HepG2 (cell line): ENCODE results near the gene FXR2. TPM values are rescaled to one million over a fixed set of nuclear protein-coding genes. Genes with fewer than 3 reads are reported as not detected.

Experiments
- HNRNPUL1 ChIP-seq: fragments of 200-400 bp; formaldehyde crosslinking; IDR thresholded peaks from 2 replicates; pipeline ENCODE4 v1.6.1; 2017; ENCODE audit warnings: low read depth, mild to moderate bottlenecking, low read length, moderate library complexity
- KAT7 ChIP-seq: IDR thresholded peaks from 2 replicates; pipeline ENCODE4 v1.6.1; 2018; ENCODE audit warnings: borderline replicate concordance, missing compliant biosample characterization
- PITX1 ChIP-seq: sonication (generic); formaldehyde crosslinking; IDR thresholded peaks from 2 replicates; pipeline ENCODE4 v1.5.1; 2020; ENCODE audit warnings: mild to moderate bottlenecking, missing genetic modification reagents
- SOX5 ChIP-seq: IDR thresholded peaks from 2 replicates; pipeline ENCODE4 v1.6.1; 2016; ENCODE audit warnings: borderline replicate concordance
- ZNF572 ChIP-seq: sonication (generic); formaldehyde crosslinking; IDR thresholded peaks from 2 replicates; pipeline ENCODE4 v1.5.1; 2020; ENCODE audit warnings: mild to moderate bottlenecking, missing genetic modification reagents
- ZNF891 ChIP-seq: sonication (generic); formaldehyde crosslinking; IDR thresholded peaks from 2 replicates; pipeline ENCODE4 v1.5.0; 2020; ENCODE audit warnings: mild to moderate bottlenecking, missing genetic modification reagents
- polyA plus RNA-seq, 8 experiments: library from polyadenylated mRNA; depleted of rRNA in 3 of 8; stranded (reverse) in 7 of 8; unstranded in 1 of 8; fragments of >200 nt; fragmentation: Illumina TruSeq in 4 of 8; extraction: Trizol in 4 of 8; gene quantifications; 2 replicates each; pipeline versions ENCODE4 v1.2.1 to v1.2.3, GENCODE V29; 2011 to 2016; ENCODE audit warnings: low read depth in 4 of 8, missing spikeins in 1 of 8, mixed read lengths in 1 of 8; ENCODE audit not compliant: insufficient read depth in 1 of 8
- total RNA-seq, 5 experiments: library from RNA; depleted of rRNA; stranded (reverse); fragments of >200 nt; fragmentation: Illumina TruSeq; extraction: Trizol; gene quantifications; 2 replicates each; pipeline ENCODE4 v1.2.3, GENCODE V29; 2016; ENCODE audit warnings: low read depth in 1 of 5
- TF ChIP-seq, protein P1 (sequence below): sonication (generic); formaldehyde crosslinking; IDR thresholded peaks from 2 replicates; pipeline ENCODE4 v1.5.1; 2020; ENCODE audit warnings: mild to moderate bottlenecking, missing genetic modification reagents, borderline replicate concordance
- TF ChIP-seq, protein P2 (sequence below): sonication (generic); formaldehyde crosslinking; IDR thresholded peaks from 2 replicates; pipeline ENCODE4 v1.4.0; 2020; ENCODE audit warnings: missing genetic modification reagents
- TF ChIP-seq, protein P3 (sequence below): sonication (generic); formaldehyde crosslinking; IDR thresholded peaks from 2 replicates; pipeline ENCODE4 v1.4.0; 2020; ENCODE audit warnings: missing genetic modification reagents, mild to moderate bottlenecking, borderline replicate concordance
- TF ChIP-seq, protein P4 (sequence below): sonication (generic); formaldehyde crosslinking; IDR thresholded peaks from 2 replicates; pipeline ENCODE4 v1.9.0; 2021; ENCODE audit warnings: missing genetic modification reagents, mild to moderate bottlenecking, borderline replicate concordance
- TF ChIP-seq, protein P5 (sequence below): sonication (generic); formaldehyde crosslinking; IDR thresholded peaks from 2 replicates; pipeline ENCODE4 v1.5.1; 2020; ENCODE audit warnings: missing genetic modification reagents, mild to moderate bottlenecking, borderline replicate concordance
- TF ChIP-seq, protein P6 (sequence below): sonication (generic); formaldehyde crosslinking; IDR thresholded peaks from 2 replicates; pipeline ENCODE4 v1.8.1; 2022; ENCODE audit warnings: low read depth, mild to moderate bottlenecking, missing genetic modification reagents

Gene FXR2
- total and polyA plus RNA-seq, 2 of the 13 experiments (the other 11 are each of a cell fraction or from before 2014, with no cell fraction given): 20.9 to 24.4 TPM

DNA sequence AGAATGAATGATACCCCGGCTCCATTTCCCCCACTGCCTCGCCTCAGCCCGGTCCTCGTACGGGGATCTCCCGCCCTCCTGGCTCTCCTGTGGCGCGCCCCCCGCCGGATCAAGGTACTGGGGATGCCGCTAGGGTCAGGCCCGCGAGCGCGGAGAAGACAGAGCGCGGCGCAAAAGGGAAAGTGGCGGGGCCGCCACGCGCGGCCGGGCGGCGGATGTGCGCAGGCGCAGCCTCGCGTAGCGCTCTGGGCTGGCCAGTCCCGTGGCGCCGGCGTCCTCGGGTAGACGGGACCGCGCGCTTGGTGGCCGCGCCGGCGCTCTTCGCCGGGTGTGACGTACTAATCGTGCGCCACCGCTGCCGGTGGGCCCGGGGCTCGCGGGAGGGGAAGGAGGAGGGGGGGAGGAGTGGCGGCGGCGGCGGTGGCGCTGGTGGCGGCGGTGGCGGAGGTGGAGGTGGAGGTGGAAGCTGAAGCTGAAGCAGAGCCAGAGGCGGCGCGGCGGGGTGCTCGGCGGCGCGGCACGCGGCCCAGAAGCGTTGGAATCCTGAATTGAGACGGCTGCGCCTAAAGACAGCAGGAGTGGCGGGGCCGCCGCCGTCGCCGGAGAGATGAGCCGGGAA is 53.0 kb downstream of the FXR2 start, which contains the start of gene SENP3 (continued):
- TF ChIP-seq, protein P1, sequence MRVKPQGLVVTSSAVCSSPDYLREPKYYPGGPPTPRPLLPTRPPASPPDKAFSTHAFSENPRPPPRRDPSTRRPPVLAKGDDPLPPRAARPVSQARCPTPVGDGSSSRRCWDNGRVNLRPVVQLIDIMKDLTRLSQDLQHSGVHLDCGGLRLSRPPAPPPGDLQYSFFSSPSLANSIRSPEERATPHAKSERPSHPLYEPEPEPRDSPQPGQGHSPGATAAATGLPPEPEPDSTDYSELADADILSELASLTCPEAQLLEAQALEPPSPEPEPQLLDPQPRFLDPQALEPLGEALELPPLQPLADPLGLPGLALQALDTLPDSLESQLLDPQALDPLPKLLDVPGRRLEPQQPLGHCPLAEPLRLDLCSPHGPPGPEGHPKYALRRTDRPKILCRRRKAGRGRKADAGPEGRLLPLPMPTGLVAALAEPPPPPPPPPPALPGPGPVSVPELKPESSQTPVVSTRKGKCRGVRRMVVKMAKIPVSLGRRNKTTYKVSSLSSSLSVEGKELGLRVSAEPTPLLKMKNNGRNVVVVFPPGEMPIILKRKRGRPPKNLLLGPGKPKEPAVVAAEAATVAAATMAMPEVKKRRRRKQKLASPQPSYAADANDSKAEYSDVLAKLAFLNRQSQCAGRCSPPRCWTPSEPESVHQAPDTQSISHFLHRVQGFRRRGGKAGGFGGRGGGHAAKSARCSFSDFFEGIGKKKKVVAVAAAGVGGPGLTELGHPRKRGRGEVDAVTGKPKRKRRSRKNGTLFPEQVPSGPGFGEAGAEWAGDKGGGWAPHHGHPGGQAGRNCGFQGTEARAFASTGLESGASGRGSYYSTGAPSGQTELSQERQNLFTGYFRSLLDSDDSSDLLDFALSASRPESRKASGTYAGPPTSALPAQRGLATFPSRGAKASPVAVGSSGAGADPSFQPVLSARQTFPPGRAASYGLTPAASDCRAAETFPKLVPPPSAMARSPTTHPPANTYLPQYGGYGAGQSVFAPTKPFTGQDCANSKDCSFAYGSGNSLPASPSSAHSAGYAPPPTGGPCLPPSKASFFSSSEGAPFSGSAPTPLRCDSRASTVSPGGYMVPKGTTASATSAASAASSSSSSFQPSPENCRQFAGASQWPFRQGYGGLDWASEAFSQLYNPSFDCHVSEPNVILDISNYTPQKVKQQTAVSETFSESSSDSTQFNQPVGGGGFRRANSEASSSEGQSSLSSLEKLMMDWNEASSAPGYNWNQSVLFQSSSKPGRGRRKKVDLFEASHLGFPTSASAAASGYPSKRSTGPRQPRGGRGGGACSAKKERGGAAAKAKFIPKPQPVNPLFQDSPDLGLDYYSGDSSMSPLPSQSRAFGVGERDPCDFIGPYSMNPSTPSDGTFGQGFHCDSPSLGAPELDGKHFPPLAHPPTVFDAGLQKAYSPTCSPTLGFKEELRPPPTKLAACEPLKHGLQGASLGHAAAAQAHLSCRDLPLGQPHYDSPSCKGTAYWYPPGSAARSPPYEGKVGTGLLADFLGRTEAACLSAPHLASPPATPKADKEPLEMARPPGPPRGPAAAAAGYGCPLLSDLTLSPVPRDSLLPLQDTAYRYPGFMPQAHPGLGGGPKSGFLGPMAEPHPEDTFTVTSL: no peak
- TF ChIP-seq ZNF891 (CRISPR knock-in tag) (peak; percentile 24; the same call in 1 of the 2 replicates), PITX1 (CRISPR knock-in tag) (no peak), ZNF572 (CRISPR knock-in tag) (no peak), HNRNPUL1 (no peak), KAT7 (CRISPR knock-in tag) (peak; percentile 91; the same call in 1 of the 2 replicates), SOX5 (no peak; the same call in 1 of the 2 replicates)
- TF ChIP-seq, protein P2, sequence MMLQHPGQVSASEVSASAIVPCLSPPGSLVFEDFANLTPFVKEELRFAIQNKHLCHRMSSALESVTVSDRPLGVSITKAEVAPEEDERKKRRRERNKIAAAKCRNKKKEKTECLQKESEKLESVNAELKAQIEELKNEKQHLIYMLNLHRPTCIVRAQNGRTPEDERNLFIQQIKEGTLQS (CRISPR knock-in tag): no peak; the same call in 1 of the 2 replicates
- TF ChIP-seq, protein P3, sequence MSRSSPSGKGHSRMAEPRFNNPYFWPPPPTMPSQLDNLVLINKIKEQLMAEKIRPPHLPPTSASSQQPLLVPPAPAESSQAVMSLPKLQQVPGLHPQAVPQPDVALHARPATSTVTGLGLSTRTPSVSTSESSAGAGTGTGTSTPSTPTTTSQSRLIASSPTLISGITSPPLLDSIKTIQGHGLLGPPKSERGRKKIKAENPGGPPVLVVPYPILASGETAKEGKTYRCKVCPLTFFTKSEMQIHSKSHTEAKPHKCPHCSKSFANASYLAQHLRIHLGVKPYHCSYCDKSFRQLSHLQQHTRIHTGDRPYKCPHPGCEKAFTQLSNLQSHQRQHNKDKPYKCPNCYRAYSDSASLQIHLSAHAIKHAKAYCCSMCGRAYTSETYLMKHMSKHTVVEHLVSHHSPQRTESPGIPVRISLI (CRISPR knock-in tag): no peak
- TF ChIP-seq, protein P4, sequence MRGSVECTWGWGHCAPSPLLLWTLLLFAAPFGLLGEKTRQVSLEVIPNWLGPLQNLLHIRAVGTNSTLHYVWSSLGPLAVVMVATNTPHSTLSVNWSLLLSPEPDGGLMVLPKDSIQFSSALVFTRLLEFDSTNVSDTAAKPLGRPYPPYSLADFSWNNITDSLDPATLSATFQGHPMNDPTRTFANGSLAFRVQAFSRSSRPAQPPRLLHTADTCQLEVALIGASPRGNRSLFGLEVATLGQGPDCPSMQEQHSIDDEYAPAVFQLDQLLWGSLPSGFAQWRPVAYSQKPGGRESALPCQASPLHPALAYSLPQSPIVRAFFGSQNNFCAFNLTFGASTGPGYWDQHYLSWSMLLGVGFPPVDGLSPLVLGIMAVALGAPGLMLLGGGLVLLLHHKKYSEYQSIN: no peak
- TF ChIP-seq, protein P5, sequence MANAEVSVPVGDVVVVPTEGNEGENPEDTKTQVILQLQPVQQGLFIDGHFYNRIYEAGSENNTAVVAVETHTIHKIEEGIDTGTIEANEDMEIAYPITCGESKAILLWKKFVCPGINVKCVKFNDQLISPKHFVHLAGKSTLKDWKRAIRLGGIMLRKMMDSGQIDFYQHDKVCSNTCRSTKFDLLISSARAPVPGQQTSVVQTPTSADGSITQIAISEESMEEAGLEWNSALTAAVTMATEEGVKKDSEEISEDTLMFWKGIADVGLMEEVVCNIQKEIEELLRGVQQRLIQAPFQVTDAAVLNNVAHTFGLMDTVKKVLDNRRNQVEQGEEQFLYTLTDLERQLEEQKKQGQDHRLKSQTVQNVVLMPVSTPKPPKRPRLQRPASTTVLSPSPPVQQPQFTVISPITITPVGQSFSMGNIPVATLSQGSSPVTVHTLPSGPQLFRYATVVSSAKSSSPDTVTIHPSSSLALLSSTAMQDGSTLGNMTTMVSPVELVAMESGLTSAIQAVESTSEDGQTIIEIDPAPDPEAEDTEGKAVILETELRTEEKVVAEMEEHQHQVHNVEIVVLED (CRISPR knock-in tag): peak; percentile 77; the same call in 1 of the 2 replicates
- TF ChIP-seq, protein P6, sequence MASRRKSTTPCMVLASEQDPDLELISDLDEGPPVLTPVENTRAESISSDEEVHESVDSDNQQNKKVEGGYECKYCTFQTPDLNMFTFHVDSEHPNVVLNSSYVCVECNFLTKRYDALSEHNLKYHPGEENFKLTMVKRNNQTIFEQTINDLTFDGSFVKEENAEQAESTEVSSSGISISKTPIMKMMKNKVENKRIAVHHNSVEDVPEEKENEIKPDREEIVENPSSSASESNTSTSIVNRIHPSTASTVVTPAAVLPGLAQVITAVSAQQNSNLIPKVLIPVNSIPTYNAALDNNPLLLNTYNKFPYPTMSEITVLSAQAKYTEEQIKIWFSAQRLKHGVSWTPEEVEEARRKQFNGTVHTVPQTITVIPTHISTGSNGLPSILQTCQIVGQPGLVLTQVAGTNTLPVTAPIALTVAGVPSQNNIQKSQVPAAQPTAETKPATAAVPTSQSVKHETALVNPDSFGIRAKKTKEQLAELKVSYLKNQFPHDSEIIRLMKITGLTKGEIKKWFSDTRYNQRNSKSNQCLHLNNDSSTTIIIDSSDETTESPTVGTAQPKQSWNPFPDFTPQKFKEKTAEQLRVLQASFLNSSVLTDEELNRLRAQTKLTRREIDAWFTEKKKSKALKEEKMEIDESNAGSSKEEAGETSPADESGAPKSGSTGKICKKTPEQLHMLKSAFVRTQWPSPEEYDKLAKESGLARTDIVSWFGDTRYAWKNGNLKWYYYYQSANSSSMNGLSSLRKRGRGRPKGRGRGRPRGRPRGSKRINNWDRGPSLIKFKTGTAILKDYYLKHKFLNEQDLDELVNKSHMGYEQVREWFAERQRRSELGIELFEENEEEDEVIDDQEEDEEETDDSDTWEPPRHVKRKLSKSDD: no peak
